Measurements from ENCODE around the gene KCNK1. TPM values are rescaled to one million over a fixed set of nuclear protein-coding genes. Genes with fewer than 3 reads are reported as not detected.

The KCNK1 gene
- total and polyA plus RNA-seq, 2 of the 8 experiments (the other 6 are each of a cell fraction or from before 2014, with no cell fraction given): 11.9 to 16.5 TPM

- TF ChIP-seq BCL11A (IDR thresholded peaks at IDR 0.05; ENCODE audit: low read depth in 2 of 2, low read length in 2 of 2): no peak
- no peak for TF ChIP-seq SAP30 (IDR thresholded peaks at IDR 0.05; ENCODE audit: insufficient read depth, insufficient replicate concordance, low read length)
- TF ChIP-seq POLR2A (IDR thresholded peaks at IDR 0.05; ENCODE audit: control extremely low read depth in 1 of 2, low read depth in 2 of 2, low read length in 2 of 2): no peak
- TF ChIP-seq KDM5A (IDR thresholded peaks at IDR 0.05; ENCODE audit: low read length): no peak
- no peak for TF ChIP-seq CBX5 (IDR thresholded peaks at IDR 0.05; ENCODE audit: low read depth, low read length)
- TF ChIP-seq FOSL1 (IDR thresholded peaks at IDR 0.05; ENCODE audit: insufficient read depth, low read depth, low read length): no peak
- no peak for TF ChIP-seq RFX5 (IDR thresholded peaks at IDR 0.05; ENCODE audit: borderline replicate concordance, low read depth, low read length)
- no peak for TF ChIP-seq CEBPB (IDR thresholded peaks at IDR 0.05; ENCODE audit: low read depth, low read length)
Observed at GRCh38 chr1:233695901-233696300, 82.0 kb downstream of the KCNK1 start (continued).

All from H1 (cell line).